ENCODE measurements around the gene NME9. TPM values are rescaled to one million over a fixed set of nuclear protein-coding genes. Genes with fewer than 3 reads are reported as not detected.

The NME9 gene
- total and polyA plus RNA-seq, 2 donors (not counting 3 experiments of a cell fraction or from before 2014, with no cell fraction given), result 0.08 TPM; not detected in 1

- H3K9ac ChIP-seq (replicated peaks; ENCODE audit: extremely low read depth, insufficient read depth, low read length), result no peak overlapping the region
- FAIRE-seq, result no peak
- no peaks in the 10 kb centered on the region for H3K27me3 ChIP-seq (ENCODE audit: control insufficient read depth in 2 of 2, insufficient read depth in 2 of 2, low read length in 2 of 2)
- no peak overlapping the region for H3K27ac ChIP-seq (ENCODE audit: insufficient read depth, low read depth, low read length)
- H3K4me1 ChIP-seq (ENCODE audit: control insufficient read depth, extremely low read depth, insufficient read depth, low read length), result no peaks in the 10 kb centered on the region
- H2AFZ ChIP-seq (ENCODE audit: low read depth, low read length), result no peak overlapping the region
- dilution Hi-C loops (cut with MboI; ENCODE audit: extremely low pct_ligation_motif_present, low sequenced_read_pairs), result no loop called here
- intact Hi-C loops (cut with micrococcal nuclease), result no loop called here
- no peak for DNase-seq (ENCODE audit: low read depth, low spot score)
- H3K9me1 ChIP-seq (replicated peaks; ENCODE audit: control insufficient read depth, extremely low read depth, insufficient read depth, low read length), result no peaks in the 10 kb centered on the region
- H3K4me3 ChIP-seq (replicated peaks in 1 of 3; ENCODE audit: insufficient read depth in 1 of 3, low read depth in 1 of 3, low read length in 3 of 3), result no peak overlapping the region
- H3K36me3 ChIP-seq (ENCODE audit: control insufficient read depth in 2 of 2, extremely low read depth in 1 of 2, insufficient read depth in 2 of 2, low read length in 2 of 2), result no peaks in the 10 kb centered on the region
- H3K4me2 ChIP-seq (ENCODE audit: insufficient read depth, low read length), result no peak overlapping the region
- H3K9me3 ChIP-seq (replicated peaks; ENCODE audit: control insufficient read depth, insufficient read depth, low read length), result no peaks in the 10 kb centered on the region
- POLR2A ChIA-PET, result no interaction called here
- CTCF ChIA-PET, result no interaction called here
- TF ChIP-seq POLR2A (IDR thresholded peaks at IDR 0.05; ENCODE audit: low read depth, low read length), result no peak
- TF ChIP-seq POLR2AphosphoS5 (IDR thresholded peaks at IDR 0.05; ENCODE audit: insufficient read depth, low read depth, low read length), result no peak
- no peak for TF ChIP-seq GATA2 (IDR thresholded peaks at IDR 0.05; ENCODE audit: insufficient read depth, insufficient read length, low read depth, low read length)
- TF ChIP-seq MAX (IDR thresholded peaks at IDR 0.05; ENCODE audit: insufficient read depth, insufficient read length), result no peak
- TF ChIP-seq EZH2 (IDR thresholded peaks at IDR 0.05; ENCODE audit: borderline replicate concordance, low read depth, low read length, severe bottlenecking), result no peak
- no peak for TF ChIP-seq CTCF (IDR thresholded peaks at IDR 0.05; ENCODE audit: extremely low read depth in 1 of 2, insufficient read depth in 1 of 2, low read depth in 1 of 2, low read length in 2 of 2)
- TF ChIP-seq FOS (IDR thresholded peaks at IDR 0.05; ENCODE audit: borderline replicate concordance, insufficient read depth, low read length), result no peak
- TF ChIP-seq JUN (IDR thresholded peaks at IDR 0.05; ENCODE audit: borderline replicate concordance, insufficient read depth, insufficient read length, low read depth), result no peak
- no peak for TF ChIP-seq MYC (IDR thresholded peaks at IDR 0.05; ENCODE audit: low read depth, low read length)
- no peaks in the 10 kb centered on the region for H3K79me2 ChIP-seq (ENCODE audit: control insufficient read depth, insufficient read depth, low read length)
- no peaks in the 10 kb centered on the region for H4K20me1 ChIP-seq (replicated peaks; ENCODE audit: control insufficient read depth, extremely low read depth, insufficient read depth, low read length)
- no TSS peak for BruUV-seq (replicated peaks)
These were observed 47.0 kb upstream of the NME9 start for GRCh38 chr3:138376663-138377062.

Measured in endothelial cell of umbilical vein (primary cell).